ENCODE measurements around the gene SH3PXD2A. TPM values are rescaled to one million over a fixed set of nuclear protein-coding genes. Genes with fewer than 3 reads are reported as not detected.

The SH3PXD2A gene
- total and polyA plus RNA-seq, 10 of the 15 experiments (the other 5 are each of a cell fraction or from before 2014, with no cell fraction given), result 0.63 to 14.0 (median 4.4) TPM

DNA sequence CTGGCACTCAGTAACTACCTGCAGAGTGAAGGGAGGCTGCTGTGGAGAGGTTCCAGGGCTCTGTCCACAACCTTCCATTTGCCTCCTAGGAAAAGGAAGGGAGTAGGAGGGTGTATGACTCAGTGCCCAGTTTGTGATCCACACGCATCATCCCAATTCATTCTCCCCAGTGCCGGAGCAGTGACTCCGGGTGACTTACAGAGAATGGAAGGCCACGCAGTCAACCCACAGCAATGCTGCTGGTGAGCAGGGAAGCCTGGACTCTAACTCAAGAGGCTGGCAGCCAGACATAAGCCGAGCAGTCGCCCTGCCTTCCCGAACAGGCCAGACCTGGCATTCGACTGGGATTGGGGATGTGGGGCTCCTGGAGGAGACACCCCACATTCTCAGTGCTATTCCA lies 139.9 kb downstream of the SH3PXD2A start:
- ChIA-PET SMC1A (ENCODE audit: uncharacterized antibody, unreplicated experiment) (interaction anchor here (1.2 to 6.7 kb wide), 2 partner anchors 142 to 179 kb away, joined by 3 to 50 read pairs; no protein-coding TSS in a partner anchor), RAD21 (ENCODE audit: unreplicated experiment) (interaction anchor here (1.5 to 2.4 kb wide), 2 partner anchors 57 to 142 kb away, joined by 5 to 9 read pairs; no protein-coding TSS in a partner anchor), POLR2A (no interaction called here), CTCF (interaction anchor here (0.6 to 6.9 kb wide), 5 partner anchors 25 to 817 kb away, joined by 3 to 120 read pairs (median 4); no protein-coding TSS in a partner anchor)
- no TSS peak for BruUV-seq (replicated peaks)
- Histone ChIP-seq H3K9me3 (replicated peaks; ENCODE audit: control insufficient read depth, insufficient read depth, low read length) (no peaks in the 10 kb centered on the region), H2AFZ (ENCODE audit: control insufficient read depth, low read depth, low read length) (no peak overlapping the region), H3K79me2 (ENCODE audit: control insufficient read depth, insufficient read depth, low read length) (no peaks in the 10 kb centered on the region), H3K4me1 (ENCODE audit: control insufficient read depth, insufficient read depth, low read length) (no peaks in the 10 kb centered on the region), H3K4me2 (ENCODE audit: control insufficient read depth, insufficient read depth) (no peak overlapping the region), H3K27ac (ENCODE audit: control insufficient read depth, insufficient read depth) (no peak overlapping the region), H3K36me3 (ENCODE audit: control insufficient read depth in 2 of 2, insufficient read depth in 2 of 2, low read length in 1 of 2) (no peaks in the 10 kb centered on the region), H3K27me3 (replicated peaks in 1 of 2; ENCODE audit: control insufficient read depth in 2 of 2, insufficient read depth in 2 of 2, low read length in 1 of 2) (no peaks in the 10 kb centered on the region; a peak in 1 of 4 replicates), H3K4me3 (no peak overlapping the region), H4K20me1 (ENCODE audit: control insufficient read depth, insufficient read depth) (no peaks in the 10 kb centered on the region), H3K9ac (ENCODE audit: control insufficient read depth, insufficient read depth, low read length) (no peak overlapping the region)
- in situ Hi-C loops (cut with MboI) (loop anchor here (10.0 kb wide), 1 partner anchor 489 kb away; no protein-coding TSS in a partner anchor), intact Hi-C loops (cut with micrococcal nuclease; ENCODE audit: unreplicated experiment) (no loop called here)
- no peak for ATAC-seq
- TF ChIP-seq NFIC (IDR thresholded peaks at IDR 0.05; ENCODE audit: low read depth, low read length) (no peak), EP300 (IDR thresholded peaks at IDR 0.05; ENCODE audit: borderline replicate concordance in 1 of 2, control insufficient read depth in 1 of 2, low read depth in 2 of 2, low read length in 2 of 2) (no peak), FOXK2 (IDR thresholded peaks at IDR 0.05) (no peak), NFXL1 (IDR thresholded peaks at IDR 0.05; ENCODE audit: borderline replicate concordance) (no peak), JUND (IDR thresholded peaks at IDR 0.05; ENCODE audit: low read depth, low read length) (no peak), NBN (IDR thresholded peaks at IDR 0.05) (no peak), CREM (IDR thresholded peaks at IDR 0.05; ENCODE audit: low read depth) (no peak), BRCA1 (IDR thresholded peaks at IDR 0.05; ENCODE audit: low read depth, low read length) (no peak), STAT3 (IDR thresholded peaks at IDR 0.05; ENCODE audit: low read depth, low read length) (no peak), RBBP5 (conservative IDR thresholded peaks at IDR 0.05) (no peak), TARDBP (IDR thresholded peaks at IDR 0.05; ENCODE audit: borderline replicate concordance) (no peak), HDAC6 (IDR thresholded peaks at IDR 0.05; ENCODE audit: unreplicated experiment) (no peak), MEF2A (IDR thresholded peaks at IDR 0.05; ENCODE audit: insufficient read depth, low read depth, low read length) (no peak), CBX5 (IDR thresholded peaks at IDR 0.05; ENCODE audit: low read depth) (no peak), EZH2 (IDR thresholded peaks at IDR 0.05; ENCODE audit: borderline replicate concordance, control insufficient read depth, low read depth, low read length) (no peak)
- TF ChIP-seq, protein P1, sequence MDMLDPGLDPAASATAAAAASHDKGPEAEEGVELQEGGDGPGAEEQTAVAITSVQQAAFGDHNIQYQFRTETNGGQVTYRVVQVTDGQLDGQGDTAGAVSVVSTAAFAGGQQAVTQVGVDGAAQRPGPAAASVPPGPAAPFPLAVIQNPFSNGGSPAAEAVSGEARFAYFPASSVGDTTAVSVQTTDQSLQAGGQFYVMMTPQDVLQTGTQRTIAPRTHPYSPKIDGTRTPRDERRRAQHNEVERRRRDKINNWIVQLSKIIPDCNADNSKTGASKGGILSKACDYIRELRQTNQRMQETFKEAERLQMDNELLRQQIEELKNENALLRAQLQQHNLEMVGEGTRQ (IDR thresholded peaks at IDR 0.05; ENCODE audit: borderline replicate concordance, low read depth, low read length), result no peak
- DNase-seq (ENCODE audit: low read depth, low spot score), result no peak
- 53% methylated on average over 8 of the region's 8 CpGs for WGBS (ENCODE audit: insufficient coverage, insufficient replicate concordance, low lambda C conversion rate, missing lambda C conversion rate)
- FAIRE-seq, result no peak

All from GM12878 (cell line).